Mucosa of descending colon (tissue), 3 donors: ENCODE measurements around the gene LCA5. TPM values are rescaled to one million over a fixed set of nuclear protein-coding genes. Genes with fewer than 3 reads are reported as not detected.

ENCODE experiments used
- ATAC-seq: fragments of 200-7000 bp; cut with Tn5 transposase; one replicate; pipeline ENCODE4 v1.9.1; 2020; ENCODE audit warnings: mild to moderate bottlenecking, moderate library complexity
- DNase-seq, 3 donors: peaks; one replicate each; pipeline ENCODE4 v3.0.0-alpha.2; 2020
- H3K36me3 ChIP-seq: fragments of 200-600 bp; one replicate; pipeline ENCODE4 v1.8.0; 2021; ENCODE audit warnings: low read depth, mild to moderate bottlenecking
- H3K4me1 ChIP-seq: fragments of 200-600 bp; one replicate; pipeline ENCODE4 v1.8.0; 2021; ENCODE audit warnings: low read depth, mild to moderate bottlenecking
- H3K4me3 ChIP-seq: fragments of 200-600 bp; one replicate; pipeline ENCODE4 v1.8.0; 2021; ENCODE audit warnings: mild to moderate bottlenecking
- H3K9me3 ChIP-seq: fragments of 200-600 bp; one replicate; pipeline ENCODE4 v1.8.0; 2021; ENCODE audit warnings: mild to moderate bottlenecking
- intact Hi-C, 2 donors: fragments of 100-400 bp; cut with DNase I in 1 of 2; cut with micrococcal nuclease in 1 of 2; formaldehyde crosslinking; loops; one replicate each; pipeline versions ENCODE4 v1.11.0 to v1.11.1; 2022; cut with DNase I, micrococcal nuclease
- total RNA-seq, 3 donors: library from RNA; stranded (reverse); fragmentation: NEBNext Ultra II Directional in 2 of 3; extraction: Animal tissue kit (Norgen Biotek cat#: 25700) in 2 of 3; gene quantifications; one replicate each; pipeline versions ENCODE4 v1.2.1 to v1.2.4, GENCODE V29; 2021 to 2023
- TF ChIP-seq, protein P1 (sequence below): fragments of 200-600 bp; IDR thresholded peaks from one replicate; pipeline ENCODE4 v1.8.0; 2022; ENCODE audit warnings: antibody characterized with exemption, mild to moderate bottlenecking
- donor health status: DM: no; HTN: no; CAD: no; lungs with moderate emphysema.
- donor health status: DM: no; HTN: no; CAD: no.
- donor health status: DM: no; HTN: yes; CAD: no.

Gene LCA5
- total RNA-seq, 3 donors from 2014 or later = 0.43 to 5.5 (median 1.1) TPM

GRCh38 chr6:79522609-79523008 is 14.6 kb downstream of the LCA5 start:
- Histone ChIP-seq H3K9me3 (no peaks in the 10 kb centered on the region), H3K4me1 (no peaks in the 10 kb centered on the region), H3K36me3 (no peaks in the 10 kb centered on the region), H3K4me3 (no peak overlapping the region)
- DNase-seq (no peak), ATAC-seq (no peak)
- TF ChIP-seq, protein P1, sequence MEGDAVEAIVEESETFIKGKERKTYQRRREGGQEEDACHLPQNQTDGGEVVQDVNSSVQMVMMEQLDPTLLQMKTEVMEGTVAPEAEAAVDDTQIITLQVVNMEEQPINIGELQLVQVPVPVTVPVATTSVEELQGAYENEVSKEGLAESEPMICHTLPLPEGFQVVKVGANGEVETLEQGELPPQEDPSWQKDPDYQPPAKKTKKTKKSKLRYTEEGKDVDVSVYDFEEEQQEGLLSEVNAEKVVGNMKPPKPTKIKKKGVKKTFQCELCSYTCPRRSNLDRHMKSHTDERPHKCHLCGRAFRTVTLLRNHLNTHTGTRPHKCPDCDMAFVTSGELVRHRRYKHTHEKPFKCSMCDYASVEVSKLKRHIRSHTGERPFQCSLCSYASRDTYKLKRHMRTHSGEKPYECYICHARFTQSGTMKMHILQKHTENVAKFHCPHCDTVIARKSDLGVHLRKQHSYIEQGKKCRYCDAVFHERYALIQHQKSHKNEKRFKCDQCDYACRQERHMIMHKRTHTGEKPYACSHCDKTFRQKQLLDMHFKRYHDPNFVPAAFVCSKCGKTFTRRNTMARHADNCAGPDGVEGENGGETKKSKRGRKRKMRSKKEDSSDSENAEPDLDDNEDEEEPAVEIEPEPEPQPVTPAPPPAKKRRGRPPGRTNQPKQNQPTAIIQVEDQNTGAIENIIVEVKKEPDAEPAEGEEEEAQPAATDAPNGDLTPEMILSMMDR = no peak
- intact Hi-C loops = no loop called here

GRCh38 chr6:79520534-79520933 is 16.7 kb downstream of the LCA5 start:
- no peaks in the 10 kb centered on the region for H3K36me3 ChIP-seq
- no peak for DNase-seq
- no peaks in the 10 kb centered on the region for H3K9me3 ChIP-seq
- H3K4me1 ChIP-seq = no peaks in the 10 kb centered on the region
- intact Hi-C loops = no loop called here
- TF ChIP-seq, protein P1 = no peak
- H3K4me3 ChIP-seq = no peak overlapping the region
- no peak for ATAC-seq

DNA sequence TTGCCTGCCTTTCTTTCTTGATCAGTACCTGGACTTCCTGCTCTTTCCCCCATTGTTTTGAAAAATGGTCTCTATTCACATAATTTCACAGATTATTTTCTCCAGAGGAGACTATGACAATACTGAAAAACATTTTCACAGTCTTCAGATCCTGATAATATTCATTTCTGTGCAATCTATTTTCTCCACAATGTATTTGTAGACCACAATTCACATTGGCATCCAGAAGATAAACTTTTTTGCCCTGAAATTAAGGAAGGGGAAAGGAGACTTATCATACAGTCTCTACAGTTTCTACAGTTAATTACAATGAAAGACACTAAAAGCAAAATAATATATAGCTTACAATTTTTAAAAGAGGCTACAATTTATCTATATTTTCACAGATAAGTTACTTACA is 18.4 kb downstream of the LCA5 start:
- DNase-seq = no peak
- Histone ChIP-seq H3K9me3 (no peaks in the 10 kb centered on the region), H3K4me3 (no peak overlapping the region), H3K36me3 (no peaks in the 10 kb centered on the region), H3K4me1 (no peaks in the 10 kb centered on the region)
- no peak for ATAC-seq
- intact Hi-C loops = no loop called here
- TF ChIP-seq, protein P1 = no peak

DNA sequence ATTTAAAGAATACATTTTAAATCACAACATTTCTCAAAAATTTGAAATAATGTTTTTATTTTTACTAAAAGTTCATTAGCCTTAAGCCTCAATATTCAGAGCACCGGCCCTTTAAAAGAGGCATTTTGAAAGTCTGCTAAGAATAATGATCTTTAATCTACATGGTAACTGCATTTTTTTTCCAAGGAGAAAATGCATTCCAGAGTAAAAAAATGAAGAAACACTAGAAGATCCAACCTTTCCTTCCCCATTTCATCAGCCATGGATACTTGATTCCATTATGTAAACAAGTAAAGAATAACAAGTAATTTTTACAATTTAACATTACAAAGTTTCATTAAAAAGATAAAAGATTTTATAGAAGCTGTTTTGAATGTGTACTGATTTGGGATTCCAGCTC is 21.8 kb downstream of the LCA5 start:
- no peaks in the 10 kb centered on the region for H3K9me3 ChIP-seq
- H3K4me1 ChIP-seq = no peaks in the 10 kb centered on the region
- no peaks in the 10 kb centered on the region for H3K36me3 ChIP-seq
- intact Hi-C loops = no loop called here
- ATAC-seq (no peak), DNase-seq (no peak)
- no peak overlapping the region for H3K4me3 ChIP-seq
- TF ChIP-seq, protein P1 = no peak

DNA sequence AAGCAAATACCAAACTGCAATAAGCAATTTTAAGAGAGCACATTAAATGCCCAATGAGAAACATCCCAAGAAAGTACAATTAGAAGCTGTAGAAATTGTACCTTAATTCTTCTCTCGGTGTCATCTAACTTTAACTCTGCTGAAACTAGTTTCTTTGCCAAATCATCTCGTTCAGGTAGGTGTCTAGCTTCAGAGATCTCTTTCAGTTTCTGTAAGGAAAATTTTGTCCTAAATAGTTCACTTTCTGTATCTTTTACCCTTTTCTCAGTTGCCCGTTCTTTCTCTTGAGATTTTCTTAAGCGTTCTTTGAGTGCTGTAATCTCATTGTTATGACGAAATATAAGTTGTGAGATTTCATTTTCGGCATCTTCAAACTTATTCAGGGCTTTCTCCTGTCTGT is 24.1 kb downstream of the LCA5 start:
- Histone ChIP-seq H3K4me1 (no peaks in the 10 kb centered on the region), H3K36me3 (no peaks in the 10 kb centered on the region), H3K9me3 (no peaks in the 10 kb centered on the region), H3K4me3 (no peak overlapping the region)
- intact Hi-C loops = no loop called here
- ATAC-seq (no peak), DNase-seq (no peak)
- TF ChIP-seq, protein P1 = no peak

- Histone ChIP-seq H3K4me1 (no peaks in the 10 kb centered on the region), H3K4me3 (no peak overlapping the region), H3K36me3 (no peaks in the 10 kb centered on the region), H3K9me3 (no peaks in the 10 kb centered on the region)
- DNase-seq = no peak
- TF ChIP-seq, protein P1 = no peak
- ATAC-seq = no peak
- intact Hi-C loops = no loop called here
These were observed 25.2 kb downstream of the LCA5 start for GRCh38 chr6:79512014-79512413.
